ENCODE data around the gene IMP4.

The IMP4 gene

DNA sequence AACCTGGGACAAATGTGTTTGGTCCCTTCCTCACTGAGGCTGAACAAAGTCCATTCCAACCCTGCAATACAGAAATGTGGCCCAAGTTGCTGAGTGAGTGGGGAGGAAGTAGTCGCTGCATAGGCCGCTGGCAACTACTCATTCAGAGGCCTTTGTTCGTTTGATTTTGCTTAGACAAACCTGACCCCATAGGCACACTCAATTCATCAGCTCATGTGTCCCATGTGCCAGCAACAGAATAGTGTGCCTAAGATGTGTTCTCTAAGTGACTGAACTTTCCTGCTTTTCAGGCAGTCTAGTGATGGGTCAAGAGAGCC, 36.2 kb downstream of the IMP4 start:
- DNase-seq = no peak

DNA sequence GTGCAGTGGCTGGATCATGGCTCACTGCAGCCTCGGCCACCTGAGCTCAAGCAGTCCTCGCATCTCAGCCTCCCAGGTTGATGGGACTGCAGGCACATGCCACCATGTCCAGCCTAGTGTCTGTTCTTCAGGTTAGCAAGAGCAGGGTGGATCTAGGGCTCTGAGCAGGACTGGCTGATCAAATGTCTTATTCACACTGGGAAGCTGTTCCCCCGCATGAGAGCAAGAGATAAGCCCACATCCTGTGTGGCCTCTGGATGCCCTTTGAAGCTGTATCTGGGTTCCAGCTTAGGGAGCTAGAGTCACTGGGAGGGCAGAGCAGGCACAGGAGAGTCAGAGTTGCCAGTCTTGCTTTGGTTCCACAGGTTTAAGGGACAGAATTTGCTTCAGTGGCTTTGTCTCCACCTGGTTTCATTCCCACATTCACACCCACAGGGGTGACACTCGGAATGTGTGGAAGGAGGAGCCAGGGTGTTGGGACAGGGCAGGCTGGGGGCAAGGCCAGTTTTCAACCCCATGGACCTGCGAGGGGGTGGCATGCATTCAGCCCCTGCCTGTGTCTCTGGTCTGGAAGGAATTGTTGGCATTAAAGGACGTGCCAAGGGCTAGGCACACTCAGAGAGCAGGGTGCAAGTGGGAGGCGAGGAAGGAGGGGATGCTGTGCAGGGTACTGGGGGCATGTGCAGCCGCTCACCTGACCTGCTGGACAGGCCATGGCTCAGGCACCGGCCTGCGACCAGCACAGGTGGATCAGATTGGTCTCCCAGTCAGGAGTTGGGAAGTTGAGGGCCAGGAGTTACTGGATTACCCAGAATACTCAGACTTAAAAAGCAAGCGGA, 37.6 kb downstream of the IMP4 start:
- no peak for DNase-seq

DNA sequence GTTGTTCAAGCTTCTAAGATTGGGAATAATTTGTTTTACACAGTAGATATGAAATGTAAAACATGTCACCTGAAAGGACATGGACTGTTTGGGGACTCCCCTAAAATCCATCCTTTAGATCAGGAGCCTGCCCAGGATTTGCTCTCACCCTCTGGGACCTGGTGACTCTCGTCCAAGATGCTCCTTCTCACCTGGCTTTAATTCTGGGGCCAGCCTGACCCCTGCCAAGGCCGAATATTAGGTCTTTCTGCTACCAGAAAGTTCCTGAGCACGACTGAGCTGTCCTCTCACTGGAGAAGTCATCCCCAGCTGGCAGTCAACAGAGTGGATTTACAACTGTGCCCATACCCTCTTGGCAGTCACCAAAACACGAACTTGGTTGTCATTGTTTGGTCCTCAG, 38.4 kb downstream of the IMP4 start:
- DNase-seq = no peak

DNA sequence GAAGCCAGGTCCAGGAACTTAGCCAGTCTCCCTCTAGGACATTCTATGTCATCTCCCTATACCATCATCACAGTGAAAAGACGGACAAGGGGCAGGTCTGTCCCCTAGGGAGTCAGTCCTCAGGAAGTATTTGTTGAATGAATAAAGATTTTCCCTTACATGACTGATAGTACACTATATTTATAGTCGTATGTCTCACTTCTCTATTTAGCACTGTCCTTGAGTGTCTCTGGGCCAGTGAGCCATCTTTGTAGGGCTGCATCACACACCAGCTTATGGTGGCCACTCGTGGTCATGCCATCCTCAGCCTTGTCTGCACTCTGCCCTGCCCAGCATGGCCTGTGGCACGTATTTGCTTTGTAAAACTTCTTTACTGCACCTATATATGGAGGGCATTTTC, 38.9 kb downstream of the IMP4 start:
- DNase-seq = no peak

DNA sequence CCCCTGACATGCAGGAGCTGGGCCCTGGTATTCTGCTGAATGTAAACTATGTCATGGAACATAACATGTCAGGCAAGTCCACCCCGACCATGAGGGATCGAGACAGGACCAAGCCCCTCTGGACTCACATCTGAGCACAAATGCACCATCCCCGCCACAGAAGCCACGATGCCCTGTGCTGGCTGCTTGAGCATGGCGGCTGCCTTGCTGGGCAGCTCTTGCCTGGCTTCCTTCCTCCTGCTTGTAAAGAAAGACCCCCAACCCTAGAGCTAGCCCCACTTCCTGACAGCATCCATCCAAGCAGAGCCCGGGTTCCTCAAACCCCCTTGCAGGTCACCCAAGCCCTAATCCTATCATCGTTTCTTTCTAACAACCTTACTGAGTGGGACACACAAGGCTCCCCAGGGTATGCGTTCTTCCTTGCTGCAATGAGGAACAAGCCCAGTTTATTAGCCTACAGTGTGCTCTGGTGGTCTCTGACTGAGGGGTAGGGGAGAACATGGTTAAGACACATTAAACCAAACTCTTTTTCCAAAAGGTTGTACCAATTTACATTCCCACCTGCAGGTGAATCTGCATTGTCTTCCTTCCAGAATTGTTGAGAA, 39.7 kb downstream of the IMP4 start:
- DNase-seq = no peak

DNA sequence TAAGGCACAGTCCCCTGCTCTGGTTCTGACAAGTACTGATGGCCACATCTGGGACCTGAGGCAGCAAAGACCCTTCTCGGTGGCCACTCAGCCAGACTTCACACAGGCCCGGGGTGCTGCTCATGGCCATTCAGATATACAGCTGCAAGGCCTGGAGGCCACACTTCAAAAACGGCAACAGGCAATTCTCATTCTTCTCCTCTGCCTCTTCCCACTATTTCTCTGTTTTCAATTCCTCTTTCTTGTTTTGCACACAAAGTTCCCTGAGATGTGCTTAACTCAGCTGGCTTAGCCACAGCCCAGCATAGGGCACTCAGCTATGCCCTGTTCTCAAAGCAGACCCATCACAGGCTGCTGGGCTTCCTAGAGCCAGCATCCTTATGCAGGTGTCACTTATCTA, 43.0 kb downstream of the IMP4 start:
- DNase-seq = peak; percentile 25 to 45

DNA sequence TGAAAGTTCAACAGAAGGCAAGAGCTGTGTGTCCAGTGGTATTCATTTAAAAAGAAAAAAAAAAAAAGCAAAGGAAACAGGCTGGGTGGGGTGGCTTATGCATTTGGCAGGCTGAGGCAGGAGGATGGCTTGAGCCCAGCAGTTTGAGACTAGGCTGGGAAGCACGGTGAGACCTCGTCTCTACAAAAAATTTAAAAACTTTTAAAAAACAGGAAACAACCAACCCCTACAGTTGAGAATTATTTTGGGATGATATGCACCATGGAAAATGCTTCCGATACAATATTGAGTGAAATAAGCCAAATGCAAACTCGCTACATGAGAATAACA, 44.3 kb downstream of the IMP4 start:
- no peak for DNase-seq

DNA sequence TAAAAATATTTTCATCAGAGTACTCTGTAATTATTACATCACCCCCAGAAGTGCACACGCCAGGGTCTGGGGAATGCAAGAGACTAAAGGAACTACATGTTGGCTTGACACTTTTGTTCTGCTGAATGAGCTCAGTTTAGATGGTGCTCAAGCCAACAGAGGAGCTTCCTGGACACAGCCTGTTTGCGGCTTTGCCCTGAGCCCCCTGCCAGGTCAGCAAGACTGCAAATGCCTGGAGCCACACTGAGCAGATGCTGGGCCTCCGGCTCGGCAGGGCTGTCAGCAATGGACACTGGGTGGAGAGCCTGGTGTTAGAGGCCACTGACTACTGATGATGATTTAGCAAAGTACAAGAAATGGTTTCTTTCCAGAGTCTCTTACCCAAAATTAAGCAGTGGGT, 45.1 kb downstream of the IMP4 start:
- no peak for DNase-seq

DNA sequence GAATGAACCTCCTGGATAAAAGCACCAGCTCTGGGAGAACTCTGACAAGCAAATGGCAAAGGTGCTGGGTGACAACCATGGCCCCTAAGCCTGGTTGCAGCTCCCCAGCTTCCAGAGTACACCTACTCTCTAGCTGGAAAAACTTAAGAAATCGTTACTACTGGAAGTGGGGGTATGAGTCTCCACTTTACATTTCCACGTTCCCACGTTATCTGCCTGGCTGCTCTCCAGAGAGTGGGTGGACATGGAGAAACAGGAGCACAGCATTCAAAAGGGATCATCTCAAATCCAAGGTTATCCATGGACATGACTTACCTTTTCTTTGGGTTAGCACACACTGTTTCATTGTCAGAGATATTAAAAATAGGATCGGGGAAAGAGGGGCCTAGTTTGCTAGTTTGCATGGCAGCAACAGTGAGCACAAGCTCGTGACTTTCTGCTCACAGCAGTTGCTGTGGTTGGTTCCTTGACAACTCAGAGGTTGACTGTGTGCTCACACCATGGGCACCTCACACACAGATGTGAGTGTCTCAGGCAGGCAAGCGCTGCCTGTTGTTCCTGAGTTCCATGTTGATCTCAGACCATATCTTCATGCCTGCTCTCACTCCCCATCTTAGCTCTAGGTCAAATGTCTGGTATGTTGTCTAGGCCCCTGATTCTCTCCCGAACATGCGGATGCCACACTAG, 45.7 kb downstream of the IMP4 start:
- no peak for DNase-seq

DNA sequence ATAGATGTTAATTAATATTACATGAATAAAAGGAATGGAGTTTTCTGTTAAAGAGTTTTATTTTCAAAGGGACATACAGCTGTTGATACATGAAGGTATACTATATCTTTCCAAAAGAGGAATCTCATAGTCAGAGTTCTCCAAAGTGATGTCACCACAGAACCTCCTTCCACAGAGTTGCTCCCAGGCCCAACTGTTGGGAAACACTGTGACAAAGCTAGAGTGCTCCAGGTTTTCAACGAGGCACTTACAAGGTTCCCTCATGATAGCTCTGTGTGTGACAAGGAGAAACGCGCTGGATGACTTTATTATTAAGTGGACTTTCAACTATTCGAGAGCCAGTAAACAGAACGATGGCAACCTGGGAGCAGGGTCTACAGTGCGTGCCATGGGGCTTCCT, 46.7 kb downstream of the IMP4 start:
- DNase-seq = peak; percentile 35 to 55

DNA sequence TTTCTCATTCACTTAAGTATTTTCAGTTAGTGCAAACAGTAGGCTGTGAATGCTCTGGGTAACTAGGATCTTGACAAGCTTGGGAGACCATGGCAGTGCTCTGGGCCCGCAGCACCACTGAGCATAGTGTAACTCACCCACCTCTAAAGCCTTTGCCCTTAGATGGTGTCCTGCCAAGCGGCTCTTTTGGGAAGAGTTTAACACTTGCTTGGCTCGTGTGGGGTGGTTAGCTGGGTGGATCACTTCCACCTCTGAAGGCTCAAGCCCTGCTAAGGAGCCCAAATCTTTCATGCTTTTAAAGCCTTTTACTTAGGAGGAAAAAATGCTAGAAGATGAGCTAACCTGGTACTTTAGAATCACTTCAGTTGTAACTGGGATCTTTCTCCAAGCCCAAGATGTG, 47.1 kb downstream of the IMP4 start:
- DNase-seq = no peak

DNA sequence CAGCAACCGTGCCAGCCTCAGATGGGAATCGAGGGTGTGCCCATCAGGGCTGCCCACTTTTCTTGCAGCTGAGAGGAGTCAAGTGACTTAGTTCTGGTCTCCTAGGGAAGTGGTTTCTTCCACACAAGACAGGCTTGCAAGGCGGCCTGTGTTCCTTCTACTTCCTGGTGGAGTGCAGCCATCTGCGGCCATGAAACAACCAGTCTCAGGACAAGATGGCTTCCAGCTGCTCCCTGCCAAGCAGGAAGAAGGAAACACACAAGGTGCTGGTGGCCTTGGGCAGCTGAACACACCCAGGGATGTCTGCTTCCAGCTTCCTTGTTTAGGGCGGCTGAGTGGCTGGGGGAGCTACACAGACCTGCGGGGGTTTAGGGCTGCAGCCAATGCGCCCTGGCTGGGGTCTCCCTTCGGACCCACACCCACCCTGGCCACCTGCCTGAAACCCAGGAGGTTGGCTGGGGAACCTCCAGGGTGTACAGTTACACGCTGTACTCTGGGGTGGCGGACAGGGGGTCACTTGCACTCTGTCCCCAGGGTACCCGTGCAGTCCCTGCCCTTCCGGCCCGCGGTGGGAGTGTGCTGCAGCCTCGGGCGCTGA, 47.9 kb downstream of the IMP4 start:
- peak; percentile 53 to 68 for DNase-seq

DNA sequence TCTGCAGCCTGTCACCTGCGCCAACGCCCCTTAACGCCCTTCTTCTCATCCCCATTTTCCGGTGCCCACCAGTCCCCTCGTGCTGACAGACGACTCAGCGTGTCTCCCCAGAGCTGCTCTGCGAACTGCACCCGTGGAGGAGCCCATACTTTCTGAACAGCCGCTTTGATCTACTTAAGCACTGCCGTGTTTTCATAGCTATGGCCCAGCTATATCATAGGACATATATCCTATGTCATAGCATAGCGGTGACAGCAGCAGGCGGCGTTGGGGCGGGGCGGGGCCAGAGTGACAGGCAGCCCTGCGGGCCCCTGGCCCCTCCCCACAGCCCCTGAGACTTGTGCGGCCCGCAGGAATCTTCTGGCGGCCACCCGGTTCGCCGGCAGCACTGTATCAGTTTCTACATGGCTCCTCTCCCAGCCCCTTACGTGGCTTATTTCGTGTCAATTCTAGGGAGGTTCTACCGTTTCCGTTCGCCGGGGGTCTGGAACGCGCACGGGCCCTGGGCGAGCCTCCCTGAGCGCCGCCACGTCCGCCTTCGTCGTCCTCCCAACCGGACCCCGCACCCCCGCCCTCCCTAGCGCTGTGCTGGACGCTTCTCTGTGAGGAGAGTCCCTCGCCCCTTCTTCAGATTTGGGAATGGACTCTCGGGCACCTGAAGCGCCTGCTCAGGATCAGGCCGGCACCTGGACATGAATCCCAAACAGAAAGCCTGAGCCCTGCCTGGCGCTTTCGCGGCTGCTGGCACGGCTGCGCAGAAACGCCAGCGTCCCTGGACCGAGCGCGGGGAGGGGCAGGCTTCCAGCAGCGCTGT, 48.6 kb downstream of the IMP4 start:
- peak; percentile 68 to 74 for DNase-seq

DNA sequence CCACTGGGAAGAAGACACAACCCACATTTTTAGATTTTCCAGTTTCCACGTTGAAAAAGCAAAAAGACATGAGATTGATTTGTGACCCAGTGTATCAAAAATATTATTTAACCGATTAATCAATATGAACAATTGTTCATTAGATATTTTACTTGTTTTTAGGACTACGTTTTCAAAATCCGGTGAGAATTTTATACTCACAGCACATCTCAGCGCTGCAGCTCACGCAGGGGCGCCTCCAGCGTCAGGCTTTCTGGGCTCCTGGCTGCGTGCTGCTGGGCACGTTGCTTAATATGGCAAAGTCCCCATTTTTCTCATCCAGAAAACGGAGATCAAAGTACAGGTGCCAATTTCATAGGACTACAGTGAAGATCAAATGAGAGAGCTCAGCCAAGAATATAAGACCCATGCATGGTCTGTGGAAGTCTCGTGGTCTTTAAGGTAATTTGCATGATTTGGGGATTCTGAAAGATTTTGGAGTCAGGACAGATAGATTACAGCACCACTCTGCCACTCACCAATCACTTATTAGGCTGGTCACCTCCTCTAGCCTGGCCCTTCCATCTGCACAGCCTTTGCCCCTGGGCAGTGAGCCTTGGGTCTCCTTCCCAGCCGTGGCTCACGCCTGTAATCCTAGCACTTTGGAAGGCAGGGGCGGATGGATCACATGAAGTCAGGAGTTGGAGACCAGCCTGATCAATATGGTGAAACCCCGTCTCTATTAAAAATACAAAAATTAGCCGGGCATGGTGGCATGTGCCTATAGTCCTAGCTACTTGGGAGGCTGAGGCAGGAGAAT, 49.4 kb downstream of the IMP4 start:
- DNase-seq = no peak

DNA sequence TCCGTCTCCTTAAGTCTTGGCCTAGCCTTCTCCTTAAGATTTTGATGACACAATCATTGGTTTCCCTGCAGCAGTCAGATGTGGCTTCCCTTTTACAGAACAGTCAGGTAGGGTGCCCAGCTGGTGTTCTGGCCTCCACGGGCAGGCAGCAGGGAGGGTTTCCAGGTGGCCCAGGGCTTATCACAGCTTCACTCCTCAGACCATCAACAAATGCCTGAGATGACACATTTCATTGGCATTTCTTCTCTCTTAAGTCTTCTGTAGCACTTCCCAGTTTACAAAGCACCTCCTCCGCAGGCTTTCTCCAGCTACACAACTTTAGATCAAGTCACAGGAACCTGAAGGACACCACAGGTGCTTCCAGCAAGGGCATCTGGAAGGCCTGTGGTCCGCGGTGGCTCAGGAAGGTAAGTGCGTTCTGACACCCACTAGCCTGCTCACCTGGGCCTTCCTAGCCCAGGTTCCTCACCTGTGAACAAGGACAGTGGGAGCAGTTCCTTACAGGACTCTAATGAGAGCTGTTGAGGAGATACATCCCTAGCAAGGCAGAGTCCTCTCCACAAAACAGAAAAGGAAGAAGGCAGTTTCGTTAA, 50.7 kb downstream of the IMP4 start:
- DNase-seq = no peak

Data from inflammatory macrophage treated with lipopolysaccharide for 1 hour (primary cell).